MCF 10A (cell line): ENCODE results near the gene MBOAT7. TPM values are rescaled to one million over a fixed set of nuclear protein-coding genes. Genes with fewer than 3 reads are reported as not detected.
A peak's percentile ranks its signal among the peaks of the same experiment; 100 is the strongest.

ENCODE experiments used
- Bru-seq: library from RNA; stranded (reverse); fragments of 400-500 nt; gene quantifications from one replicate; lab custom pipeline; 2021; lab: Mats Ljungman, UMichigan
- BruChase-seq, 2 experiments: library from RNA; stranded (reverse); fragments of 400-500 nt; gene quantifications; one replicate each; lab custom pipeline; 2021; lab: Mats Ljungman, UMichigan
- BruUV-seq: library from RNA; stranded (reverse); fragments of 400-500 nt; replicated peaks from 2 replicates; lab custom pipeline; 2021; lab: Mats Ljungman, UMichigan
- CTCF ChIA-PET: fragments of 300-600 bp; sonication (Branson Sonifier 250); formaldehyde crosslinking; extraction: SDS; loops from one replicate; lab custom pipeline; 2021; ENCODE audit warnings: antibody characterized with exemption, inconsistent platforms; lab: Yijun Ruan, JAX
- POLR2A ChIA-PET: fragments of 300-600, 350-650 bp; sonication (Branson Sonifier 250); formaldehyde crosslinking; extraction: SDS; loops from one replicate; lab custom pipeline; 2020; ENCODE audit warnings: antibody characterized with exemption, inconsistent platforms; lab: Yijun Ruan, JAX
- DNase-seq: peaks from one replicate; pipeline ENCODE4 v3.0.0-alpha.2; 2018; ENCODE audit not compliant: unreplicated experiment
- H3K27ac Mint-ChIP-seq: one replicate; pipeline ENCODE4 v1.8.0; 2022; ENCODE audit warnings: mild to moderate bottlenecking, low read depth, mixed read lengths; ENCODE audit not compliant: unreplicated experiment
- H3K27me3 Mint-ChIP-seq: one replicate; pipeline ENCODE4 v1.8.0; 2022; ENCODE audit warnings: mixed read lengths; ENCODE audit not compliant: insufficient read depth, unreplicated experiment
- H3K36me3 Mint-ChIP-seq: one replicate; pipeline ENCODE4 v1.8.0; 2022; ENCODE audit warnings: mild to moderate bottlenecking, moderate library complexity, mixed read lengths; ENCODE audit not compliant: insufficient read depth, unreplicated experiment
- H3K4me1 Mint-ChIP-seq: one replicate; pipeline ENCODE4 v1.8.0; 2022; ENCODE audit warnings: mixed read lengths; ENCODE audit not compliant: insufficient read depth, unreplicated experiment
- H3K4me3 Mint-ChIP-seq: one replicate; pipeline ENCODE4 v1.8.0; 2022; ENCODE audit warnings: mild to moderate bottlenecking, moderate library complexity, mixed read lengths; ENCODE audit not compliant: unreplicated experiment
- H3K9me3 Mint-ChIP-seq: one replicate; pipeline ENCODE4 v1.8.0; 2022; ENCODE audit warnings: mixed read lengths; ENCODE audit not compliant: unreplicated experiment
- CTCF ChIP-seq: fragments of 200-600 bp; IDR thresholded peaks from one replicate; pipeline ENCODE4 v1.8.0; 2022; ENCODE audit warnings: antibody characterized with exemption, mild to moderate bottlenecking; ENCODE audit not compliant: unreplicated experiment
- intact Hi-C: fragments of 100-400 bp; cut with micrococcal nuclease; formaldehyde crosslinking; loops from 2 replicates; pipeline ENCODE4 v1.14.1; 2022
- long read RNA-seq: library from polyadenylated mRNA; stranded (forward); transcript quantifications from one replicate; pipeline ENCODE4 v2.0.0, GENCODE V29; 2022
- total RNA-seq: library from RNA; stranded (reverse); gene quantifications from 2 replicates; pipeline ENCODE4 v1.2.3, GENCODE V29; 2022

Gene MBOAT7
- total RNA-seq: 43.8 and 49.5 TPM in 2 replicates
- percentile 52 among the genes with signal in this experiment for Bru-seq, nascent RNA
- BruChase-seq, experiment 1, labeled RNA remaining after a 6-hour chase: percentile 72 among the genes with signal in this experiment
- BruChase-seq, experiment 2, labeled RNA remaining after a 2-hour chase: percentile 65 among the genes with signal in this experiment
- long read RNA-seq, transcript MBOAT7-201 (8 exons, 2,529 nt): major isoform, 112 of 163 reads
- long read RNA-seq, transcript MBOAT7-212 (2 exons, 3,039 nt): minor isoform, 6 of 163 reads
- long read RNA-seq, partial matches to known transcripts: 8 of 163 reads
- long read RNA-seq, other reads (novel, unspliced or antisense): 36 of 163 reads

- peaks cover 20% of the 10 kb centered on the region for H3K4me1 Mint-ChIP-seq
- DNase-seq: no peak
These were observed at the start of gene MBOAT7 for GRCh38 chr19:54189145-54189734. TSS of gene MBOAT7 (minus strand) at chr19:54189580. CDS start at chr19:54188508, 1,072 bp downstream.

GRCh38 chr19:54233941-54234340, 44.6 kb upstream of the MBOAT7 start:
- no peak for TF ChIP-seq CTCF
- Mint-ChIP-seq H3K27ac (no peak overlapping the region), H3K27me3 (peaks cover 38% of the 10 kb centered on the region), H3K9me3 (peaks cover 7% of the 10 kb centered on the region), H3K4me1 (no peaks in the 10 kb centered on the region), H3K4me3 (no peak overlapping the region), H3K36me3 (no peaks in the 10 kb centered on the region)
- no peak for DNase-seq
- CTCF ChIA-PET: interaction anchor here (1.2 kb wide), 1 partner anchor 66 kb away, joined by 3 read pairs; no protein-coding TSS in a partner anchor
- POLR2A ChIA-PET: no interaction called here
- BruUV-seq: no TSS peak
- intact Hi-C loops: no loop called here

More at GRCh38 chr19:54189145-54189734, at the start of gene MBOAT7:
- Mint-ChIP-seq H3K27me3 (no peaks in the 10 kb centered on the region), H3K27ac (peak within 1 kb of the TSS; percentile 100), H3K4me3 (peak within 1 kb of the TSS; percentile 85), H3K9me3 (no peaks in the 10 kb centered on the region), H3K36me3 (peaks cover 54% of the 10 kb centered on the region)
- CTCF ChIA-PET: interaction anchor here (0.6 to 2.4 kb wide), 13 partner anchors 9 to 1315 kb away, joined by 3 to 14 read pairs (median 3); partner anchors contain the start of genes RPS9 and TMC4
- TF ChIP-seq CTCF: no peak
- intact Hi-C loops: loop anchor here (1.0 to 2.0 kb wide), 2 partner anchors 42 to 52 kb away; partner anchors contain the start of gene CNOT3
- POLR2A ChIA-PET: interaction anchor here (0.6 to 9.1 kb wide), 15 partner anchors 13 to 1465 kb away, joined by 3 to 324 read pairs (median 7); partner anchors contain the start of genes CNOT3, LENG1, LENG8 and LENG9
- no TSS peak for BruUV-seq

GRCh38 chr19:54231077-54231931, 41.9 kb upstream of the MBOAT7 start:
- POLR2A ChIA-PET: no interaction called here
- H3K4me1 Mint-ChIP-seq: no peaks in the 10 kb centered on the region

More at GRCh38 chr19:54231077-54231931, 41.9 kb upstream of the MBOAT7 start:
- no TSS peak for BruUV-seq
- no peaks in the 10 kb centered on the region for H3K36me3 Mint-ChIP-seq
- H3K27me3 Mint-ChIP-seq: peaks cover 28% of the 10 kb centered on the region
- peak; percentile 97 for TF ChIP-seq CTCF
- DNase-seq: peak; percentile 89
- CTCF ChIA-PET: interaction anchor here (0.6 to 1.1 kb wide), 10 partner anchors 21 to 1560 kb away, joined by 3 to 6 read pairs (median 3); no protein-coding TSS in a partner anchor
- no peak overlapping the region for H3K4me3 Mint-ChIP-seq
- H3K27ac Mint-ChIP-seq: no peak overlapping the region
- H3K9me3 Mint-ChIP-seq: peaks cover 7% of the 10 kb centered on the region
- intact Hi-C loops: loop anchor here (1.0 kb wide), 3 partner anchors 42 to 389 kb away; partner anchors contain the start of gene MBOAT7
